Right forelimb (tissue), 1 donor: ENCODE results near the gene BDH2.

Experiments used
- DNase-seq: peaks from one replicate; pipeline ENCODE4 v3.0.0-alpha.2; 2018

Gene BDH2

DNA sequence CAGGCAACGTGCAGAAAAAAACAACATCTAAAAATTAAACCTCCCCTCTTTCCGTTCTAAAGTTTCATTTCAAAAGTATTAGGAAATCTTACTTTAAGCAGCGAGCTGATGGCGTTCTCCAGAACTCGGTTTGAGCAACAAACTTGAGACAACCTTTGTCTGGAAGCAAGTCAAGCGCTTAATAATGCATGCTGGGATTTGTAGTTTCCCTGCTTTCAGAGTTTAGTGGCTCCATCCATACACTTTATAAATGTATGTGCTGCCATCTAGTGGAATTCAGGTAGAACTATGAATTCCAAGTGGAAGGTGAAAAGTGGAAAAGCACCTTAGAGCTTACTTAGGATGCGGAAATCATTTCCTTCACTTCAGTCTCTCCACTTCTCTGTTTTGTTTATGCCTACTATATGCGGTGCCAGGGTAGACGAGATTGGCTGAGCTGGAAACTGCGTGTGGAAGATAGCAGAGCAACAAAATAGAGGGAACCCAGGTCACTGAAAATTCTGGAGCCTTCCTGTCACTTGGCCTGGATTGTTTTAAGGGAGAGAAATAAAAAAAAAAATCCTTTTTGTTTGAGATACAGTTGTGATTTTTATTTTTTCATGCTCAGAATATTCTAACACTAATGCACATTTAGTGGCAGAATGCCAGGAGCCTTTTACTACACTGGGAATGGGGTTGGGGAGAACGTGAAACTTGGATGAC, at the start of gene BDH2:
Gene BDH2 (minus strand): TSS at position 144 of the 702 bp plus-strand sequence. CDS start 3,580 bp downstream, outside the sequence.
- peak; percentile 55 for DNase-seq

DNA sequence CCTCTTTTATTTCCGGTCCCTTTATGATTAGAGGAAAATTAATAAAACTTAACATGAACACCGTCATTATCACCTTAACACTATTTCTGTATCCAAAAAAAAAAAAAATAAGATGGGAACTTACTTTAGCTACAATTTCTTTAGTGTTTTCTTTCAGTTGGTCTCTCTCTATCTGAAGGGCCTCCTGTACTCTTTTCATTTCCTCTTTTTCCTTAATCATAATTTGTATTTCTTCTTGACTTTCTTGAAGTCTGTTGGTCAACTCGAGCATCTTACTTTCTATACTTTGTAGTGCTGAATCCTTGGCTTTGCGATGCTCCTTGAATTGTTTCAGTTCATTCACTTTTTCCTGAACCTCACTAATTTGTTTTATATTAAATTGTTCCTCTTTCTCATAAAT, 45.3 kb upstream of the BDH2 start:
- no peak for DNase-seq

DNA sequence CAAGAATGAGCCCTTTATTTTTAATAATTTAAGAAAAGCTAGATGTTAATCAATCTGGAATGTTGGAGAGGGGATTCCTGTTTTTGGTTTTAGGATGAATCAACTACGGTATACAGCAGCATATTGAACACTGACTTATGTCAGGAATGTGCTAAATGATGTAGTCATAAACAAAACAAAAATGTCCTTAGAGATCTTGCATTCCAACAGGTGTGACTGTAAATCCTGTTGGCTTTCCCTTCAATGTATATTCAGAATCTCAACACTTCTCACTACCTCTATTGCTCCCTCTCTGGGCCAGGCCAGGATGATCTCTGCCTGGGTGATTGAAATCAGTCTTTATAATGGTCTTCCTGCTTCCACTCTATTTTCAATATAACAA, 37.8 kb upstream of the BDH2 start:
- no peak for DNase-seq

DNA sequence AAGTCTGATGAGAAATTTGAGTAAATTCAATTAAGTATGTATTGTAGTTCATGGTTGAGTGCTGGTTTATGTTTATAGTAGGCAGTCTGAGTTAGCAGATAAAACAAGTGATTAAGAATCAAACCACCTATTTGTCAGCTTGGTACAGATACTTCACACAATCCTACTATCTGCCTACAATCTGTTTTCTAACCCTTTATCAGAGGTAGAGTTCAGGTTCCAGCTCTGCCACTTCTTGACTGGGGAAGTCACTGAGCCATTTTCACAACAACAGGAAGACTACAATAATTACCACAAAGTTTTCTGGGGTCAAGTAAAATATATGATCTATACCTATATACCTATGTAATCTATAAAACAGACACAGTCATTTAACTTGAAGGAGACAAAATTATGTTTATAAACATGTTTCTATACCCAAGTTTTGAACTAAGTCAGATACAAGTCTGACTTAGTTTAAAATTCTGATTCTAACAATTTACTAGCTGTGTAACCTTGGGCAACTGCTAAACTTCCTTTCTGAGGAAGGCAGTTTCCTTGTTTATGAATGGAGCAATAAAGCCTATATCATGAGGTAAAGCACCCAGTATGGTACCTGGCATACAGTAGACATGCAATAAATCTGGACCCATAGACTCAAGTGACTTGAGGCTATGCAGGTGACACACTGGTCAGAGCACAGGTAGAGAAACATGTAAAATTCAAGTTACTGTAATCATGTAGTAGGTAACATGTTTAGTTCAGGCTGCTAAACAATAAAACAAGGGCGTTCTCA, 37.2 kb upstream of the BDH2 start:
- no peak for DNase-seq

DNA sequence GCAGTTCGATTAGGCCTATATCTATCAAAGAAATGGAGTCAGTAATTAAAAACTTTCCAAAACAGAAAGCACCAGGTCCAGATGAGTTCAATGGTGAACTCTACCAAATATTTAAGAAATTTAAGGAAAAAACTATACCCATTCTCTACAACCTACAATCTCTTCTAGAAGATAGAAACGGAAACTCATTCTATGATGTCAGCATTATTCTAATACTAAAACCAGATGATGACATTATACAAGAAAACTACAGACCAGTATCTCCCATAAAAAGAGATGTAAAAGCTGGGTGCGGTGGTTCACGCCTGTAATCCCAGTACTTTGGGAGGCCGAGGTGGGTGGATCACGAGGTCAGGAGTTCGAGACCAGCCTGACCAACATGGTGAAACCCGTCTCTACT, 29.5 kb upstream of the BDH2 start:
- no peak for DNase-seq

DNA sequence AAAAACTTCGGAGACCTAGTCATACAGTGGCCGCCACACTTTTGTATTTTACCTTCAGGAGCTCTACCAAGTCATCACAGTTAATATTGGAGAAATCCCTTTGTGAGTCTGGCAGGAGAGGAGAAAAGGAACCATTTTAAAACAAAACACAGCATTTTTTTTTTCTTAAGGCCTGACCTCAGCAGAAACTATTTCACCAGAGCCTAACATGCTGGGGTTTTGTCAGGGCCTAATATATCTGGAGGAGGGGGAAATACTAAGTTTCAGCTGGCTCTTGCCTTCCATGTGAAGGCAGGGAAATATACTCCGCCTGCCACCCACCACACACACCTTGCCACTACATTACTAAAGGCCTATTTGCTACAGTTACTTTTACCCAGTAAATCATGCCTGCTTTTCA, 26.5 kb upstream of the BDH2 start:
- DNase-seq = no peak

DNA sequence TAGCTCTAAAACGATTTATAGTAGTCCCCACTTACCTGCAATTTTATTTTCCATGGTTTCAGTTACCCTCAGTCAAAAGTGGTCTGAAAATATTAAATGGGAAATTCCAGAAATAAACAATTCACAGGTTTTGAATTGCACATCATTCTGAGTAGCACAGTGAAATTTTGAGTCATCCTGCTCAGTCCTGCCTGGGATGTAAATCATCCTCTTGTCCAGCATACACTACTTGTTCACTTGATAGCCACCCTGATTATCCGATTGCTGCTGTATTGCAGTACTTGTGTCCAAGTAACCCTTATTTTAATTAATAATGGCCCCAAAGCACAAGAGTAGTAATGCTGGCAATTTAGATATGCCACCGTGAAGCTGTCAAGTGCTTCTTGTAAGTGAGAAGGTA, 23.5 kb upstream of the BDH2 start:
- DNase-seq = no peak

DNA sequence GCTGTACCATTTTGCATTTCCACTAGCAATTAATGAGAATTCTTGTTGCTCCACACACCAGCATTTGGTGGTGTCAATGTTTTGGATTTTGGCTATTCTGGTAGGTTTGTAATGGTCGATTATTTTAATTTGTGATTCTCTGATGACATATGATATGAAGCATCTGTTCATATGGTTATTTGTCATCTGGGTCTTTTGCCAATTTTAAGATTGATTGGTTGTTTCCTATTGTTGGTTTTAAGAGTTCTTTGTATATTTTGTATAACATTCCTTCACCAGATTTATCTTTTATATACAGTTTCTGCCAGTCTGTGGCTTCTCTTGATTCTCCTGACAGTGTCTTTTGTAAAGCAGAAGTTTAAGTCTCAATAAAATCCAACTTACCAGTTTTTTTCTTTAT, 18.5 kb upstream of the BDH2 start:
- no peak for DNase-seq

DNA sequence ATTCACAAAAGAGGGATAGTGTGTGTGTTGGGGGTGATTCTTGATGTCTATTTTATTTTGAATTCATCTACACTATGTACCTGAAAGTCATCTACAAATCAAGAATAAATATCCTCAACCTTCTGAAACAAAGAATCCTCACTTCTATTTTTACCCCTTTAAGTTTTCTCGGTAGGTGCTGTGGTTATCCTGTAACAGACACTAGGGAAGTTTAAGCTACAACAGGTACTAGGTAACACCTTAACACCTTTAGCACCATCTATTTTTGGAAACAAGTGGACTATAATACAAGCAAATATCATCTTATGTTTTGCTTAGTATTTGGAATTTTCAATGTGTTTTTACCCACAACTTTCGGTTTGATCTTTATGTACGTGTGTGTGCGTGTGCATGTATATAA, 12.0 kb upstream of the BDH2 start:
- DNase-seq = no peak

DNA sequence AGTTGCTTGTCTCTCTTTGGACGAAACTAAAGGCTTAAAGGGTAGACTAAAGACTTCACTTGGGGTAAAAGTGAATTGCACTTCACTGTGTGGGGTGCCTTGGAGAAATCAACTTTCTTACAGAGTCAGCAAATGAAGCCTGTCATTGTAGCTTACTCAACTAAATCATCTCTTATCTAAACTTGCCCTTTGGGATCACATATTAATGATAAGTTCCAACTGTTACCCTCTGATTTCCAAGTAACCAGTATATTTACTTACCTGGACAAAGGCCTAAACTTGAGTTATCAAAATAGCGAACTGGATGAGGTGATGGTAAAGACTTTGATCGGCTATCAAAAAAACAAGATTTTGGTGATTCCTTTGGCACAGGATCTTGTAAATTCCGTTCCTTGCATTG, 8.9 kb upstream of the BDH2 start:
- no peak for DNase-seq

DNA sequence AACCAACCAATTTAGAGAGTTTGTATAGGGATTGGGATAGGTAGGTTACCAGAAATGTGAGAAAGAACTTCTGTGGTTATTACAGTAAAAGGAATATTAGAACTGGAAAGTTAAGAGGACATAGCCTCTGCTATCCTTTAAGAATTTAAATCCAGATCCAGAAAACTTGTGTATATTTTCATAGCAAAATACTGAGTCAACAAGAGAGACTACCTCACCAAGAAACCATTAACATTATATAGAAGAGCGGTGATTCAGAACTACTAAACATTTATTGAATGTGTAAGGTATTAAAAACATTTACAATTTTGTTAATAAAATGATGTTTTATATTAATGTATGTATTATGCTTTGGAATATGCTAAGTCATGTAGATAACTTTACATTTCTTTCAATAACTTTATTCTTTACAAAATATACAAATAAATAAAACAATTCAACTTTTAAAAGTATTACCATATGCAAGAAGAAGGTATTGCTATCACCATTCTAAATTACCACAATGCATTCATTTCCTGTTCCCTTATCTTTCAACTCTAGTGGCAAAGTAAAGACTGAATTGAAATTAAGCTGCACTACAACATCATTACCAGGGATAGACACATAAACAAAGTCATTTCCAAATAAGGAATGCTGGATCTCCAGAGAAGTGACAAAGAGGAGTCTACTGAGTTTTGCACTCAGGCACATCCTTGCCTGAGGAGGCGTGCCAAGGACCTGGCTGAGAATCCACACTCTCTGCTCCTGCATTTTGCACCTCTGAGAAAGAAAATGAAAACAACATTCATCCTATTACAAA, 6.1 kb upstream of the BDH2 start:
- DNase-seq = no peak

DNA sequence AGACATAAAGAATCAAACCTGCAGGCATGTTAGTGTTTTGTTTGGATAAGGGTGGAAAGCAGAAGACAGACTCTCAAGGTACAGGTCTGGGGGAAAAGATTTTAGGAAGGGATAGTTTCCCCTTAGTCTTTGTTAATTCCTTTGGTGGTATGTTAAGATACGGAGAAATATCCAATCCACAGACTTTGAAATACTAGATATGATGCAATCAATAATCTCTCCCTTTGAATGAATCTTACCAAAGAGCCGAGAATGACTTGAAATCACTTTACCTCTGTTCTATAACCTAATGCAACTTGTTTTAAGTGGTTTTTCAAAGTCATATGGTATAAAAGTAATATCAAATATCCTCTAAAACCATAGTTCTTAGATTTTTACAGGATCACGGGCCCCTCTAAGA, 5.3 kb upstream of the BDH2 start:
- no peak for DNase-seq

DNA sequence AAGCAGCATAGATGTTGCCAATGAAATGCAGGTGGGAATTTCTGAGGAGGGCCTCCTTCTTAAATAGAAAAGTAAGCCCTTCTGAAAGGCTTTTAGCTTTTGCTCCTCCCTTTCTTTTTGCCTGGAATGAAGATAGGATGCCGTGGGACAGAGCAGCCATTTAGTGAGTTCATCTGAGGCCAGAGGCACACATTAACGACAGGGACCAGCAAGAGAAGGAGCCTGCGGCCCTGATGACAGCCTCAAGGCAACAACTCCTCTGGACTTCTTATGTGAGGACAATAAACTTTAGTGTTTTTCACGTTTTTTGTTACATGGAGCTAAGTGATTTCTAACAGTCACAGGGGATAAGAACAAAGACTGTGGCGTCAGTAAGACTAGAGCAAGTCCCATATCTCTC, 1.1 kb upstream of the BDH2 start:
- no peak for DNase-seq

DNA sequence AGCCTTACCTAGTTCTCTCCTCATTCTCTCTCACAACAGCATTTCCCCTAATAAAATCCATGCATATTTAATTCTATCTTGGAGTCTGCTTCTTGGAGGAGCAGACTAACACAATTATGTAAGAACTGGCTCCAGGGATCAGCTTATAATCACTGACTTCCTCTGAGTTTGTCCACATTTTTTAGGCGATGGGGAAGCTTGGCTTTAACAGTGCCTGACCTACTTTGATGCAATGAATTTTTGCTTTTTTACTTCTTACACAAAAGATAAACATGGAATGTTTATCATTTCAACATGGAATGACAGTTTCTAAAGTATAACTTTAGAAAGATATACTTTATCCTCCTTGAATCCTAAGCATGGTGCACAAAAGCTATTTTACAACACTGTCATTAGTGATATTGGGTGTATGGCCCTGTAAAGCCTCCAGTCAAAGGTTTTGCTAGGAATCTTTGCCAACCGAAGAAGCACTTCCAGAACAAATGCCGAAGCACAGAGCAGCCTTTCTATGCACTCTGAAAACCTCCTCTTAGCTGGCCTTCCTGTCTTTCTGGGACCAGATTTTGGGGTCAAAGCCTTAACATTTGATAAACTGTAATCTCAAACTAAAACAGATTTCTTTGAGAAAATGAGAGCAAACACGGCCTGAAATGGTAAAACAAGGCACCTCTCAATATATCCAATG, 736 bp downstream of the BDH2 start:
- DNase-seq = no peak

DNA sequence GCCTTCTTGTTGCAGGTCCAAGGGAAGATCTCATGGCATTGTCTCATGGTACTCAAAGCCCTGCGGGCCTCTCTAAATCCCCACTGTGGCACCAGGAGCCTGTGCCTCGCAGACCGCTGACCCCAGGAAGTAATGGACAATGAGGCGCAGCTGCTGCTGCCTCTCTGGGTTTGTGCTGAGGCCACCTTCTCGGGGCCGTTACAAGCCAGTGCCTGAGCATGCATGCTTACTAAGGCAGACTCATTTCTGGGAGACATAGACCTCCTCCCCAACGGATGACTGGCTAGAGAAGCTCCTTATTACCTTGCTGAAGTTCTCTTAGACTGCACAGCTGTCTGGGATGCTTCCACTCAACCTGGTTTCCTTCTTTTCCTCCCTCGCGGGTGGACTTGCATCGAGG, 1.3 kb downstream of the BDH2 start:
- DNase-seq = no peak

DNA sequence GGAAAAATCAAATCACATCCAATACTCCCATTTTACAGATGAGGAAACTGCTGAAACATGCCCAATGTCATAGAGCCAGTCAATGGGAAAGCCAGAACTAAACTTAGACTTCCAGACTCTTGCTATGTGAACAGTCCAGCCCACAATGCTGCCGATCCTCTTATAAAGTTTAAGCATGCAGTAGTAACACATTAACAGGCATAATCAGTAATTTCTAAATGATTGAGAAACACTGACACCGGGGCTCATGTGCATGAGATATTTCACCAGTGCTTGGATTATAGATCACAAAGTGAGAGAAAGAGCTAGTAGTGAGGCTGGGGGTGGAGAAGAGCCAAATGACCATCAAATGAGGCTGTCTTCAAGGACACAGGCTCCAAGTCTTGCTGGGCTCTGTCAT, 2.5 kb downstream of the BDH2 start:
- DNase-seq = no peak

DNA sequence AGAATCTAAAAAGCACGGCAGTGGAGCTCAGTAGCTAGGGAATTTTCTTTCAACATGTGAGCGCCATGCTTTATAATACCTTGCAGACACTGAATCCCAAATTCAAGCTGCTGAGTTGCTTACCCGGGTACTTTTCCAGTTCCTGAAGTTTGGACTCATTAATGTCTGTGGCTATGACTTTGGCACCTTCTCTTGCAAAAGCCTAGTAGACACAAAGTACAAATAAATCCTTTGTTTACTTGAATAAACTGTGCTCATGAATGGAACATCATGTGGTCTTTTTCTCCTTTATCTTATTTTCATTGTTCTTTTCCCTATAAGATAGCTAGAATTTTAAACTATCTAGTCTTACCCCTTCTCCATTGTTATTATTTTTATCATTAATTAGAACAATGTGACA, 4.6 kb downstream of the BDH2 start:
- no peak for DNase-seq

DNA sequence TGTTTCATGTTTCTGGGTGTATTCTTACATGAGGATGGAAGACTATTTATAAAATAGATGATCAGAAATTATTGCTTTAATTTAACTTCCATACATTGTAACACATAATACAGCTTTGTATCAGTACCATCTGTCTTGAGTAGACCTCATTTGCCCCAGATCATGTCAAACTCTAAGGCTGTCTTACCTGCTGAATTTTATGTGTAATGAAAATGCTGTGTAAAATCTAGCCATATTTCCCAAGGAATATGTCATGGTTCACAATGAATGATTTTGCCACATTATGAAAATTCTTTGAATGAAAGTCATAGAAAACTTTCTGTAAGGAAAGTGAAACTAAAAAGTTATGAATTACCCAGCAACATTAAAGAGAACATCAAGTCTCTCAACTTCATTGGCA, 7.4 kb downstream of the BDH2 start:
- DNase-seq = no peak

DNA sequence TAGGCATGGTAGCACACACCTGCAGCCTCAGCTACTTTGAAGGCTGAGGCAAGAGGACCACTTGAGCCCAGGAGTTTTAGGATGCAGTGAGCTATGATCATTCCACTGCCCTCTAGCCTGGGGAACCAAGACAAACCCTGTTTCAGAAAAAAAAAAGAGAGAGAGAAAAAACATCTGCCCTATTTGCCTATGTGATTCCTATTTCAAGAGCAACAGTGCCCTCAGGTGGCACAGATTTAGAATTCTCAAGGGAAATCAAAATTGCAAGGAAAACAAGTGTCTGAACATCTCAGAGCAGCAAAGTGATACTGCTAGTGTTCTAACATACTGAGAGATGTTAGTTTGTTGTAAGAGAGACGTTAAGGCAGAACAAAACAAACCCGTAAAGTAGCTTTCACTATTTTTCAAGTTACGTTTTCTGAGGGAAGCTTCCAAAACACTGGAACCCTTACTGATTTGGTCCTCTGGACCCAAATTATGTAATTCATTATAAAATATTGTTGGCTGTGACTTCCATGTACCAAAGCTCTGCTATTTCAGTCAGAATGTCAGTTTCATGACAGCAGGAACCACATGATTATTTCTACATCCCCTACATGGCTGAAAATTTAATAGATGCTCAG, 7.9 kb downstream of the BDH2 start:
- DNase-seq = no peak

DNA sequence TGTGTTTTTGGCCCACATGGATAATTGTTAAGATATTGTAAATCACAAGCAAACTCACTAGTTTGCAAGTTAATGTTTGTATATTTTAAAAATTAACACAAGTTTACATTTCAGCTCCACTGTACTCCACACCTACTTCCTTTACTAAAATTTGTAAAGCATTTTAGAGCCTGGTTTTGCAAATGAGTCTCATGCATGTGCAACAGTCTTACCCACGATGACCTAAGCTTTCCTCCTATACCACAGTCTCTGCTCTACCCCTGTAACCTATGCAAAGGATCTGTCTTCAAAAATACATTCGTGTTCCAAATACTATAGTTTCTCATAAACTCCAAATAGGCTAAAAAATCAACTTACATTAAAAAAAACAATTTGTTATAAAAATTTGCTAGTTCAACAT, 10.2 kb downstream of the BDH2 start:
- DNase-seq = no peak

DNA sequence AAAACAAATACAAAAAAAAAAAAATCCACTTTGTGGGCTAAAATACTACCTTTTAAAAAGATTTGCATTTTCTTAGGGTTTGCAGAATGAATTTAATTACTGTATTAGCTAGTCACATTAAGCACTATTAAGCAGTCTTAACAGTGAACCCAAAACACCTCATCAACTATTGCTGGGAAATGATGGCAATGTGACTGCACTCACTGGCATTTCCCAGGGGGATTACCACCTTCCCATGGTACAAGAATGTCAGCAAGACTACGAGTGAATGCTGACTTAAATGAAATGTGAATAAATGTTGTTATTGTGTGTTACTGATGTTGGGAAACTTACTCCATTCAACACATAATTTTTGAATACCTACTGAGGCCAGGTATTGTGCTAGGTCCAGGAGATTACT, 13.1 kb downstream of the BDH2 start:
- no peak for DNase-seq

DNA sequence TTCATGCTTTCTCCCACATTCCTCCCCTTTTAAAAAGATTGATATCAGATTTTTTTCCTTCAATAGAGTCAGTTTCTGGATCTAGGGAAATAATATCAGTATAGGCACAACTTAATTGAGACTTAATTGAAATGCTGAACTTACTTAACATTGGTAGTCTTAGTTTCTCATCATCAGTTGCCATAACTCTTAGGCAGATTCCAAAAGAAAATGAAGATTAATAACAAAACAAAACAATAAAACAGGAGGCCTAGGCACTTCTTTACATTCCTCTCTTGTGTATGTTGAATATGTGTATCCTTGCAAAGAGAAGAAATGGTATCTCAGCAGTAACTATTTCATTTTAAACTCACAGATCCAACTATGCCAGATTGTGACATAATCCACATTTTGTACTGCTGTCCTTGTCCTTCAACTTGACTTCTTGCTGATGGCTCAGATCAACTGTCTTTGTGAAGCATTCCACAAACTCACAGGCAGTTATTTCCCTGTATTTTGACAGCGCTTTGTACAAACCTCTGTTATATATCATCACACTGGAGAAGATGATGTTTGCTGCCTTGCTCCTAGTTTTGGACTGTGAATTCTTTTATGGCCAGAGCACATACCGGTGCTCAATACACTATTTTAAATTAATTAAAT, 14.0 kb downstream of the BDH2 start:
- DNase-seq = no peak
